Natural killer cell treated with Interleukin-12 subunit alpha and Interleukin-12 subunit beta and Interleukin-15 and Interleukin-18, amount 100 ng/mL, for 72 hours (primary cell): ENCODE results near the gene LAMA4. TPM values are rescaled to one million over a fixed set of nuclear protein-coding genes. Genes with fewer than 3 reads are reported as not detected.
A peak's percentile ranks its signal among the peaks of the same experiment; 100 is the strongest.

Experiments
- ATAC-seq, 2 donors: fragments of 150-1000 bp; cut with Tn5 transposase in 1 of 2; sonication (Bioruptor Pico), chemical (Tn5 transposase) in 1 of 2; 2 replicates each; pipeline ENCODE4 v1.10.0; 2021
- DNase-seq: peaks from one replicate; pipeline ENCODE4 v3.0.0; 2022; ENCODE audit warnings: low spot score
- H3K27ac Mint-ChIP-seq, 2 donors: 1 replicate in 1 of 2; 2 replicates in 1 of 2; pipeline ENCODE4 v1.8.0; 2022; ENCODE audit warnings: mixed read lengths in 2 of 2, mild to moderate bottlenecking in 1 of 2, moderate library complexity in 1 of 2
- H3K27me3 Mint-ChIP-seq, 2 donors: 1 replicate in 1 of 2; 2 replicates in 1 of 2; pipeline ENCODE4 v1.8.0; 2022; ENCODE audit warnings: mixed read lengths in 2 of 2
- H3K36me3 Mint-ChIP-seq: one replicate; pipeline ENCODE4 v1.8.0; 2022; ENCODE audit warnings: mixed read lengths
- H3K4me1 Mint-ChIP-seq, 2 donors: 1 replicate in 1 of 2; 2 replicates in 1 of 2; pipeline ENCODE4 v1.8.0; 2022; ENCODE audit warnings: low read depth in 2 of 2, mixed read lengths in 2 of 2, mild to moderate bottlenecking in 1 of 2
- H3K4me3 Mint-ChIP-seq: one replicate; pipeline ENCODE4 v1.8.0; 2022; ENCODE audit warnings: mixed read lengths
- H3K9me3 Mint-ChIP-seq: 2 replicates; pipeline ENCODE4 v1.8.0; 2022; ENCODE audit warnings: mixed read lengths
- total RNA-seq, 2 donors: library from RNA; stranded (reverse); gene quantifications; one replicate each; pipeline ENCODE4 v1.2.3, GENCODE V29; 2022

The LAMA4 gene
- total RNA-seq, 2 donors from 2014 or later, result not detected

DNA sequence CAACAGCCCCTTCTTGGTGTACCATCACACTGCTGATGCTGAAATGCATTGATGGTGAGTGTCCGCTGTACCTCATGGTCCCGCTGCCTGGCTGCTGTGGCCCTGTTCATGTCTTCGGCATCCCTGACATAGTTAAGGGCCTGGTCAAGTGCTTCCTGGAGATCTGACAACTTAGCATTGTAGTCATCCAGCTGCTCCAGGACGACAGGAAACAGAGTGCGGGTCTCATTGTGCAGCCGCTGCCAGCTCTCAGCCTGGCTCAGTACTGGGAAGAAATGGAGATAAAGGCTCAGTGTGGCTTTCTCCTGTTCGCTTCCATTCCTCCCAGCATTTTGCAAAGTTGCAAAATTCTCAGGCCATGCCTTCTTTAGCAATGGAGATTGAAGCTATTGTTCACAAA, 81.8 kb downstream of the LAMA4 start:
- ATAC-seq, result no peak
- peaks cover 33 to 51% of the 10 kb centered on the region in 2 donors for H3K27me3 Mint-ChIP-seq
- H3K36me3 Mint-ChIP-seq, result no peaks in the 10 kb centered on the region
- no peaks in the 10 kb centered on the region for H3K4me1 Mint-ChIP-seq
- no peaks in the 10 kb centered on the region for H3K9me3 Mint-ChIP-seq
- no peak overlapping the region for H3K4me3 Mint-ChIP-seq
- no peak overlapping the region for H3K27ac Mint-ChIP-seq
- no peak for DNase-seq

DNA sequence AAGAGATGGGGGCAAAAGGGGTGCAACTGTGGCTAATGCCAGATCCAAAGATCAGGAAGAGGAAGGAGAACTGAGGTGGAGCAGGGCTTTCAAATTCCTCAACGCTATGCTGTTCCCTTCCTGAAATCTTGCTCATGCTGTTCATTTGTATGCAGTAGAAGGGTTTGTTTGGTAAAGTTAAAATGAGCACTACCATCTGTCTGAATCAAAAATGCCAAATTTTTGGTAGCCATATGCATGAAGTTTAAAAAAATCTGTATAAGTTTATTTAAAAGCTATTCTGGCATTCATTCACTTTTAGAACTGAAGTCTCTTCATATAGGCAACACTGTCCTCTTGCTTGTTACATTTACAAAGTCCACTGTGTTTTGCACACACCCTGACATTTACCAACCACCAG, 84.8 kb downstream of the LAMA4 start:
- H3K27ac Mint-ChIP-seq, result no peak overlapping the region
- no peaks in the 10 kb centered on the region for H3K36me3 Mint-ChIP-seq
- no peaks in the 10 kb centered on the region for H3K9me3 Mint-ChIP-seq
- no peak overlapping the region for H3K4me3 Mint-ChIP-seq
- peaks cover 27 to 42% of the 10 kb centered on the region in 2 donors for H3K27me3 Mint-ChIP-seq
- no peaks in the 10 kb centered on the region for H3K4me1 Mint-ChIP-seq
- DNase-seq, result no peak
- no peak for ATAC-seq

DNA sequence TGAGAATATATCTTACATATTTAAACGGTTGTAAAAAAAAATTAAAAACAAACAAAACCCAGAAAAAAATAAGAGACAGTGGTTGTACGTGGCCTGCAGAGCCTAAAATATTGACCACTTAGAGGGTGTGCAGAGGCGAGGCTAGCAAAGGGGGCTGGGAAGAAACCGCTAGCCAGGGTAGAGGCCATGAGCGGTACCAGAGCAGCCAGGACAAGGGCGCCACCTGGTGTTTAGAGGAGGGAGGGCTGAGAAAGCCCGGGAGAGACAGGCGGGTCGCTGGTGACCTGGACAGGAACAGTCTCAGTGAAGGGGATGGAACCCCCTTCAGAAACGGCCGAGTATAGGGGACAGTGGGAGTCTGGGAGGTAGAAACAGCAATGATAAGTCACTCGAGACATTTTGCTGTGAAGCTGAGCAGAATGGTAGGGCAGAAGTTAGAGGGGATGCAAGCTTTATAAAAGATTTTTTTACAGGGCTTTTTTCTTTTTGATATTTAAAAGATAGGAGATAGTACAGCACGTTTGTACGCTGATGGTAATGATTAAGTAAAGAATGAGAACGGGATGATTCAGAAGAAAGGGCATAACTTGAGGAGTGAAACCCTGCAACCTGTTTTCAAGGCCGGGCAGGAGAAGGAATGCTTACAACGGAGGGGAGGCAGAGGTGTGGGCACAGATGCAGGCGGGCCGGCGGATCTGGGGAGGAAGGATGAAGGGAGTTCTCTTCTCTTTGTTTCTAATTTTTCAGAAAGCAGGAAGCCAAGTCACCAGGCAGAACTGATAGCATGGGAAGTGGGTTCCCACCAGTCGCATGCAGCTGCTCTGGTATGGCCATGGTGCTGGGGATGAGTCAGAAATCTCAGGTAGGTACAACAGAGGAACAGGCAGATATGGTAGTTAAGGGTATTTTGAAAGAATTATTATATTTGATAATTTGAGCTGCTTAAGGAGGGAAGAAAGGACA, 90.8 kb downstream of the LAMA4 start:
- H3K27me3 Mint-ChIP-seq, result peaks cover 41 to 57% of the 10 kb centered on the region in 2 donors
- peak; percentile 73 for DNase-seq
- H3K9me3 Mint-ChIP-seq, result no peaks in the 10 kb centered on the region
- peaks cover 8 to 12% of the 10 kb centered on the region in 2 donors for H3K4me1 Mint-ChIP-seq
- peak overlapping the region; percentile 30 for H3K4me3 Mint-ChIP-seq
- no peak overlapping the region for H3K27ac Mint-ChIP-seq
- peak; percentile 89 to 92 for ATAC-seq
- no peaks in the 10 kb centered on the region for H3K36me3 Mint-ChIP-seq

DNA sequence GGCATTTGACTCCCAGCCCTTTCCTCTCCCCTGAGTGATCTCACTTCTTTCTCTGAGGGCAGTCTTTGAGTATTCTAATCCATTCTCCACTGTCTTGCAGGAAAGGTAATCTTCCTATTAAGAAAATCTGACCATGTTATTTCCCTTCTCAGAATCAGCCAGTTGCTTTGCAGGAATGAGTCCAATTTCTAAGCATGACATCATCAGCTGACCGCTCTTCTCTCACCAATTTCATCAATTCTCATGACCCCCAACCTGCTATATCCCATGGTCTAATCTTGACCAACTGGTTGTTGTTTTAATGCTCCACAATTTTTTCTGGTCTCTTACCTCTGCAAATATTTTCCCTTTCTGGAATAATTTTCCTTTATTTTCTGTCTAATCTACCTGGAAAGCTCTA, 93.6 kb downstream of the LAMA4 start:
- DNase-seq (no peak), ATAC-seq (no peak)
- Mint-ChIP-seq H3K36me3 (no peaks in the 10 kb centered on the region), H3K27ac (no peak overlapping the region), H3K4me1 (peaks cover 8 to 12% of the 10 kb centered on the region in 2 donors), H3K27me3 (peaks cover 46 to 57% of the 10 kb centered on the region in 2 donors), H3K9me3 (no peaks in the 10 kb centered on the region), H3K4me3 (no peak overlapping the region)

DNA sequence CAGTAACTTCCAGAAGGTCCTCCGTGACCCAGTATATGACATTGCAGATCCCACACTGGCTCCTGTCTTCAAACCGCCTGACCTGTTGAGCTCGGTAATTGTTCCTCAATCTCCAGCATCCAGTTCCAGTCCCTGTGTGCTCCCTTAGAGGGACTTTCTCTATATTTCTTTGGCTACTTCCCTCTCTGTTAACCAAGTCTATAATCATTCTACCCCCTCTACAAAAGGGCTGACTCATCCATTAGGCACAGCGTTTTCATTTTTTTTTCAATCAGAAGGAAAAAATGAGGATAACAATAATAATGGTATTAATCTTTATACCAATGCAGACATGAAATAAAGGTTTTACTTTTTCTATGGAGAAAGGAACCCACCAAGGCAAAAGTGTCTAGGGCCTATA, 97.7 kb downstream of the LAMA4 start:
- peaks cover 38 to 61% of the 10 kb centered on the region in 2 donors for H3K27me3 Mint-ChIP-seq
- no peaks in the 10 kb centered on the region for H3K4me1 Mint-ChIP-seq
- H3K9me3 Mint-ChIP-seq, result no peaks in the 10 kb centered on the region
- ATAC-seq, result no peak
- H3K36me3 Mint-ChIP-seq, result no peaks in the 10 kb centered on the region
- DNase-seq, result no peak
- no peak overlapping the region for H3K4me3 Mint-ChIP-seq
- no peak overlapping the region for H3K27ac Mint-ChIP-seq

DNA sequence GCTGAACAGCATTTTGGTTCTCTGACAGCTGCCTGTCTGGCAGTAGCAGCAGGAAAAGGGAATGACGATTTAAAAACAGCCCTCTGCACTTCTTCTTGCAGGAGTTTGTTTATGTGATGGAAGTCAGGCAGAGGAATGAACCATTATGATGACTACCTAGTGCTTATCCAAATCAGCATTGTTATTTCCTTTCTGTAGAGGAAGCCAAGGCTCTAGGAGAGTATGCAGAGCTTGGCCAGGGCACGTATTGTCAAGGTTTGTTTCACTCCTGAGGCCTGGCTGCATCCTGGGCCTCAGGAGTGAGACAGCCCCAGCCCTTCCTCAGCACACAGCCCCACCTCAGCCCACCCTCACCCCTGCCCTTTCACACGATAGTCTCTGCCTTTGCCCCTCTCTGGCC, 98.5 kb downstream of the LAMA4 start:
- Mint-ChIP-seq H3K36me3 (no peaks in the 10 kb centered on the region), H3K9me3 (no peaks in the 10 kb centered on the region), H3K27me3 (peaks cover 34 to 55% of the 10 kb centered on the region in 2 donors), H3K4me1 (no peaks in the 10 kb centered on the region), H3K4me3 (no peak overlapping the region), H3K27ac (no peak overlapping the region)
- peak in 1 of 2 donors; percentile 36 for ATAC-seq
- DNase-seq, result no peak

DNA sequence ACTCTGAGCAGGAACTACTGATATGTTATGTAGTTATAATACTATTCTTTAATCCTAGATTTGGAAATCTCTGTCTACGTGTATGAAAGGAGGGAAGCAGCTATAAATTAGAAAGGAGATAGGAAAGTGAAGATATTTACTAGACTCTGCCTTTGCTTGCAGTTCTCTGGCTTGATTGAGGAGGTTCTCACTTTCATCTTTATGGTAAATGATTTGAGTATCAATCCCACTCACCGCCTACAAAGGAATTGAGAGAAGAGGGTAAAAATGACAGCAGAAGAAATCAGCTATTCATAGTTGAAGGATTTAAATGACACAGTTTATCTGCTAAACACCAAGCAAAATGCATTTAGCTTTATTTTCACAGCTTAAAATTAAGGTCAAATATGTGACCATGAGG, 99.7 kb downstream of the LAMA4 start:
- ATAC-seq, result no peak
- peaks cover 27 to 43% of the 10 kb centered on the region in 2 donors for H3K27me3 Mint-ChIP-seq

DNA sequence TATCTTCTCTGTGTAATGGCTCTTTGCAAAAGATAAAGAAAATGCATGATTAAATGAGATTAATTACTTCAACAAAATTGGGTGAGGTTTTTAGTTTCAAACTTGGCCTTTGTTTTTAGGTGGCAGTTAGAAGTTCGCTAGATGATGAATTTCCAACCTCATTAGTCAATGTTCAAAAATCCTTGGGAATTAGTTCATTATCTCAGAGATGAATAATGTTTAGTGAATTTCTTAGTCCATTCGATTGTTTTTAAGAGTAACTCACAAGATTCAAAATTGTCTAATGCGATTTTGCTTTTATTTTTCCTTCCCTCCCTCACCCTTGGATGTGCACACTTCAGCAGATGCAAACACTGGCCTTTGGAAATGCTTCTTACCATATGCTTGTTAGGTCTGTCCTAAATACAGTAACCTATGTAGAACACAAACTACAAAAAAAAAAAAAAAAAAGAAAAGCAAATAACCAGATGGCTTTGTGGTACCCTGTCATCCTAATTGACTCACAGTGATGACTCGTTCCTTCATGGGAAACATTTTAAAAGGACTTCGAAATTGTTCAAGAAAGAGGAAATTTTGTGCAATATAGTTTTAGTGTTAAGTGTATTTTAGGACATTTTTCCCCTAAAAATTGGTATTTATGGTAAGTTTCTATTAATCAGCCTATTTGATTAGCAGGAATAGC, 100.3 kb downstream of the LAMA4 start:
- H3K9me3 Mint-ChIP-seq, result no peaks in the 10 kb centered on the region
- no peaks in the 10 kb centered on the region for H3K4me1 Mint-ChIP-seq
- no peak overlapping the region for H3K4me3 Mint-ChIP-seq
- H3K27ac Mint-ChIP-seq, result no peak overlapping the region
- peaks cover 21 to 37% of the 10 kb centered on the region in 2 donors for H3K27me3 Mint-ChIP-seq
- ATAC-seq, result no peak
- DNase-seq, result no peak
- no peaks in the 10 kb centered on the region for H3K36me3 Mint-ChIP-seq

More for the DNA sequence above, 99.7 kb downstream of the LAMA4 start:
- Mint-ChIP-seq H3K27ac (no peak overlapping the region), H3K36me3 (no peaks in the 10 kb centered on the region), H3K9me3 (no peaks in the 10 kb centered on the region), H3K4me1 (no peaks in the 10 kb centered on the region), H3K4me3 (no peak overlapping the region)
- DNase-seq, result no peak

DNA sequence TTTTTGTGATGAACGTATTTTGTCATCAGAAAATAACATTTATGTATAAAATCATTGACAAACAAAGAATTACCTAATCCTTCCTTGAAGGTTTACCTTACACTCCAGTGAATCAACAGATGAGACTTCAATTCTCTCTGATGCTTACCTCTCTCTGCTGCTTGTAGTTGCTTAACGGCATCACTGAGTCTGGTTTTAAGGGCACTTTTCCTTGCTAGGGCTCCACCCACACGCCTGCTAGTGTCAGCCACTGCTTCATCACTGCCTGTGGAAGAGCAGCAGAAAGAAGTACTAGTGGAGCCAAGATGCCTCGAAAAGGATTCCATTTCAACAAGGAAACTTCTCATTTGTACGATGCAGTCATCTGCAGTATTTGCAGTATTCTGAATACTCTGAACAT, 104.0 kb downstream of the LAMA4 start:
- ATAC-seq (no peak), DNase-seq (no peak)
- peaks cover 17 to 20% of the 10 kb centered on the region in 2 donors for H3K27me3 Mint-ChIP-seq
- no peaks in the 10 kb centered on the region for H3K9me3 Mint-ChIP-seq
- H3K4me3 Mint-ChIP-seq, result no peak overlapping the region
- H3K27ac Mint-ChIP-seq, result no peak overlapping the region
- no peaks in the 10 kb centered on the region for H3K4me1 Mint-ChIP-seq
- H3K36me3 Mint-ChIP-seq, result no peaks in the 10 kb centered on the region

DNA sequence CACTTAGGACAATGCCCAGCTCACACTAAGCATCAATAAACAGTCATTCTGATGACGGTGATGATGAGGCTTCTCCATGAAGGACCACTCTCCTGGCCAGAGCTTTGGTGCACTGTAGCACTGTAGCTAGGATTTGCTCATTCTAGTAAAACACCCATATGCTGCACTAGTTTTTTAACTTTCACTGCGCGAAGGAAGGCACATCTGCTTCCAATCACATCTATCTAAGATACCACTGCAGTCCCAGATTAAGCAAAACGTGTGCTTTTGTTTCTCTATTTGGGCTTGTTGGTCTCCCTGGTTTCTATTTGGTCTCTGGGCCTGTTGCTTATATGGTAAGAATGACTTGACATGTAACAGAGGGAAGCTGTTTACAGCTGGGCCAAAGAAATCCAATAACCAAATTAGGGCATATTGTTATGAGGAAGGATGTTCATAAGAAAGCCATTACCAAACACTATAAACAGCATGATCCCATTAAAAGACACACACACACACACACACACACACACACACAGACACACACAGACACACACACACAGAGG, 104.6 kb downstream of the LAMA4 start:
- H3K36me3 Mint-ChIP-seq, result no peaks in the 10 kb centered on the region
- H3K9me3 Mint-ChIP-seq, result no peaks in the 10 kb centered on the region
- peaks cover 17 to 20% of the 10 kb centered on the region in 2 donors for H3K27me3 Mint-ChIP-seq
- H3K27ac Mint-ChIP-seq, result no peak overlapping the region
- no peak for DNase-seq
- no peak for ATAC-seq
- H3K4me3 Mint-ChIP-seq, result no peak overlapping the region
- no peaks in the 10 kb centered on the region for H3K4me1 Mint-ChIP-seq

DNA sequence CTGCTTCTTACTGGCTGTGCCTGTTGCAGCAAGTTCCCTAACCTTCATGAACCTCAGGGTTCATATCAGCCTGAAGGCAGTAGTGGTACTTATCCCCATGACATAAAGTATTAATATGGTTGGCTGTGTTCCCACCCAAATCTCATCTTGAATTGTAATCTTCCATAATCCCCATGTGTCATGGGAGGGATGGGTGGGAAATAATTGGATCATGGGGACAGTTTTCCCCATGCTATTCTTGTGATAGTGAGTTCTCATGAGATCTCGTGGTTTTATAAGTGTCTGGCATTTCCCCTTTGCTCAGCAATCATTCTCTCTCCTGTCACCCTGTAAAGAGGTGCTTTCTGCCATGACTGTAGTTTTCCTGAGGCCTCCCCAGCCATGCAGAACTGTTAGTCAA, 105.1 kb downstream of the LAMA4 start:
- no peak overlapping the region for H3K27ac Mint-ChIP-seq
- H3K4me1 Mint-ChIP-seq, result no peaks in the 10 kb centered on the region
- no peak overlapping the region for H3K4me3 Mint-ChIP-seq
- ATAC-seq (no peak), DNase-seq (no peak)
- no peaks in the 10 kb centered on the region for H3K36me3 Mint-ChIP-seq
- no peaks in the 10 kb centered on the region for H3K9me3 Mint-ChIP-seq
- peaks cover 15 to 17% of the 10 kb centered on the region in 2 donors for H3K27me3 Mint-ChIP-seq

DNA sequence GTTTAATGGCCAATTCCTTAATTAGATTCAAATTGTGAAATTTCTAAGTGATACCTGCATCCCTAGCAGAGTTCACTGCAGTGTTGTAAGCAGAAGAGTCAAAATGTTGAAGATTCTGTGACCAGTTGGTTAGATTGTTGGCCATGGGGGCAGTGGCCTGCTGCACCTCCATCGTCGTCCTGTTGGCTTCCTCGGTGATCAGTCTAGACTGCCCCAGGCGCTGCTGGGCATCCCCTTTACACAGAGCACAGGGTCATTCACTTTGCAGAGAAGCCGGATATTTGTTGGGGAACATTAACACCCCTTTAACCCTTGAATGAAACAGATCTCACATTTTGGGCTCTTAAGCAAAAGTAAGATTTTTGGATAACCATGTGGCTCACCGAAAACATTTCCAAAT, 106.3 kb downstream of the LAMA4 start:
- H3K4me3 Mint-ChIP-seq, result no peak overlapping the region
- no peak for ATAC-seq

DNA sequence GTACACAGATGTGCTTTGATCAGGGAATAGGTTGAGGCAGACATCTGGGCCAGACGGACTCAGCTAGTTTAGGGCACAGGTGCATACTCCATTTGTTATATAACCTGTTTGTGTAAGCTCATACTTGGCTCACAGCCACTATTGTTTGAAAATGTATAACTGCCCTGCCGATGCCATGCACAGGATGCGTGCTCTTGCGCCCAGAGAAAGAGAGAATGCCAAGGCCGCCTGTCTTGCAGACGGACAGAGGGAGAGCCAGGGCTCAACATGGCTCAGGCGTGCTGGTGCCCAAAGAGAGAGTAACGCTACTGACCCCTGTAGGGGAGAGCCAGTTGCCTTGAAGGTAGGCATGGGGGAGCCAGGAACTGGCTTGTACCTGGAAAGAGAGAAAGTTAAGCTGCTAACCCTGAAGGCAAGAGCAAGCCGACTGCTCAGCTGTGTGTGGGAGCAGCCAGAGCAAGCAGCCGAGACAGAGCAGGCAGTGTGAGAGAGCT, 109.2 kb downstream of the LAMA4 start:
- no peak for DNase-seq
- no peak for ATAC-seq
- H3K27ac Mint-ChIP-seq, result no peak overlapping the region
- no peaks in the 10 kb centered on the region for H3K36me3 Mint-ChIP-seq
- peaks cover 0 to 9% of the 10 kb centered on the region in 2 donors for H3K27me3 Mint-ChIP-seq
- no peak overlapping the region for H3K4me3 Mint-ChIP-seq
- H3K4me1 Mint-ChIP-seq, result no peaks in the 10 kb centered on the region
- H3K9me3 Mint-ChIP-seq, result no peaks in the 10 kb centered on the region

More for the DNA sequence above, 106.3 kb downstream of the LAMA4 start:
- Mint-ChIP-seq H3K4me1 (no peaks in the 10 kb centered on the region), H3K36me3 (no peaks in the 10 kb centered on the region), H3K9me3 (no peaks in the 10 kb centered on the region), H3K27me3 (peaks cover 12 to 15% of the 10 kb centered on the region in 2 donors), H3K27ac (no peak overlapping the region)
- DNase-seq, result no peak
